Endothelial cell of umbilical vein (primary cell): ENCODE measurements around the gene DYRK1A. TPM values are rescaled to one million over a fixed set of nuclear protein-coding genes. Genes with fewer than 3 reads are reported as not detected.

Experiments
- BruUV-seq: library from RNA; stranded (reverse); fragments of 400-500 nt; replicated peaks from 2 replicates; lab custom pipeline; 2021; lab: Mats Ljungman, UMichigan
- CTCF ChIA-PET: fragments of 300-600, 350-600 bp; sonication (Branson Sonifier 250); formaldehyde crosslinking; loops from one replicate; lab custom pipeline; 2021; ENCODE audit warnings: antibody characterized with exemption, inconsistent platforms; lab: Charles Lee
- POLR2A ChIA-PET: fragments of 300-600, 350-600 bp; sonication (Branson Sonifier 250); formaldehyde crosslinking; loops from one replicate; lab custom pipeline; 2021; ENCODE audit warnings: antibody characterized with exemption, inconsistent platforms; lab: Charles Lee
- DNase-seq: peaks from one replicate; pipeline ENCODE4 v3.0.0-alpha.2; 2011; ENCODE audit warnings: low read depth, low spot score
- FAIRE-seq: peaks from 2 replicates; lab custom pipeline; 2011; peaks lifted over from hg19 to GRCh38; lab: Jason Lieb, UNC
- H2AFZ ChIP-seq: 2 replicates; pipeline ENCODE4 v1.6.0; 2012; ENCODE audit warnings: low read depth, low read length, control low read depth, inconsistent platforms
- H3K27ac ChIP-seq: 2 replicates; pipeline ENCODE4 v1.5.1; 2011; ENCODE audit warnings: low read depth, mild to moderate bottlenecking, control low read depth, low read length, moderate library complexity; ENCODE audit not compliant: insufficient read depth
- H3K27me3 ChIP-seq, 2 experiments: 2 replicates each; pipeline versions ENCODE4 v1.6.0 to v1.6.1; 2011; ENCODE audit warnings: low read length in 2 of 2, mixed read lengths in 1 of 2; ENCODE audit not compliant: control insufficient read depth in 2 of 2, insufficient read depth in 2 of 2
- H3K36me3 ChIP-seq, 2 experiments: 2 replicates in 1 of 2; 3 replicates in 1 of 2; pipeline ENCODE4 v1.5.1; 2011; ENCODE audit warnings: low read length in 2 of 2, mild to moderate bottlenecking in 1 of 2, moderate library complexity in 1 of 2; ENCODE audit not compliant: control insufficient read depth in 2 of 2, insufficient read depth in 2 of 2; ENCODE audit errors: extremely low read depth in 1 of 2
- H3K4me1 ChIP-seq: 3 replicates; pipeline ENCODE4 v1.5.1; 2011; ENCODE audit warnings: mild to moderate bottlenecking, low read length; ENCODE audit not compliant: control insufficient read depth, insufficient read depth; ENCODE audit errors: extremely low read depth
- H3K4me2 ChIP-seq: 2 replicates; pipeline ENCODE4 v1.6.1; 2011; ENCODE audit warnings: low read length, control low read depth, mixed read lengths; ENCODE audit not compliant: insufficient read depth
- H3K4me3 ChIP-seq, 3 experiments: fragments of 200-600 bp in 1 of 3; sonication (generic), shearing (Covaris generic) in 1 of 3; replicated peaks in 1 of 3; 2 replicates each; pipeline ENCODE4 v1.5.1; 2011 to 2016; ENCODE audit warnings: control low read depth in 3 of 3, low read length in 3 of 3, mild to moderate bottlenecking in 2 of 3, inconsistent platforms in 1 of 3, low read depth in 1 of 3, moderate library complexity in 1 of 3; ENCODE audit not compliant: insufficient read depth in 1 of 3
- H3K79me2 ChIP-seq: 2 replicates; pipeline ENCODE4 v1.6.0; 2012; ENCODE audit warnings: low read length, inconsistent platforms; ENCODE audit not compliant: control insufficient read depth, insufficient read depth
- H3K9ac ChIP-seq: replicated peaks from 2 replicates; pipeline ENCODE3; 2011; ENCODE audit warnings: low read length, control low read depth; ENCODE audit not compliant: insufficient read depth; ENCODE audit errors: extremely low read depth
- H3K9me1 ChIP-seq: replicated peaks from 3 replicates; pipeline ENCODE4 v1.6.0; 2011; ENCODE audit warnings: mild to moderate bottlenecking, low read length; ENCODE audit not compliant: control insufficient read depth, insufficient read depth; ENCODE audit errors: extremely low read depth
- H3K9me3 ChIP-seq: replicated peaks from 2 replicates; pipeline ENCODE4 v1.5.1; 2012; ENCODE audit warnings: low read length, inconsistent platforms; ENCODE audit not compliant: control insufficient read depth, insufficient read depth
- H4K20me1 ChIP-seq: replicated peaks from 2 replicates; pipeline ENCODE3; 2011; ENCODE audit warnings: mild to moderate bottlenecking, low read length; ENCODE audit not compliant: control insufficient read depth, insufficient read depth; ENCODE audit errors: extremely low read depth
- CTCF ChIP-seq, 2 donors: IDR thresholded peaks; 1 replicate in 1 of 2; 2 replicates in 1 of 2; pipeline ENCODE4 v1.5.1; 2011; ENCODE audit warnings: low read length in 2 of 2, mild to moderate bottlenecking in 2 of 2, moderate library complexity in 2 of 2, control low read depth in 1 of 2, inconsistent platforms in 1 of 2, low read depth in 1 of 2; ENCODE audit not compliant: insufficient read depth in 1 of 2; ENCODE audit errors: extremely low read depth in 1 of 2
- EZH2 ChIP-seq: IDR thresholded peaks from 2 replicates; pipeline ENCODE4 v1.6.1; 2012; ENCODE audit warnings: borderline replicate concordance, low read depth, mild to moderate bottlenecking, moderate library complexity, low read length, inconsistent platforms; ENCODE audit not compliant: severe bottlenecking
- FOS ChIP-seq: IDR thresholded peaks from 2 replicates; pipeline ENCODE4 v1.6.1; 2011; ENCODE audit warnings: mild to moderate bottlenecking, low read length, moderate library complexity, borderline replicate concordance; ENCODE audit not compliant: insufficient read depth
- GATA2 ChIP-seq: IDR thresholded peaks from 2 replicates; pipeline ENCODE4 v1.7.0; 2011; ENCODE audit warnings: low read depth, mild to moderate bottlenecking, moderate library complexity, mixed read lengths, low read length; ENCODE audit not compliant: insufficient read length, insufficient read depth
- JUN ChIP-seq: IDR thresholded peaks from 2 replicates; pipeline ENCODE4 v1.6.1; 2011; ENCODE audit warnings: borderline replicate concordance, low read depth; ENCODE audit not compliant: insufficient read length, insufficient read depth
- MAX ChIP-seq: IDR thresholded peaks from 2 replicates; pipeline ENCODE4 v1.6.1; 2011; ENCODE audit not compliant: insufficient read depth, insufficient read length
- MYC ChIP-seq: IDR thresholded peaks from one replicate; pipeline ENCODE4 v1.6.1; 2011; ENCODE audit warnings: mild to moderate bottlenecking, low read depth, low read length
- POLR2A ChIP-seq: IDR thresholded peaks from 2 replicates; pipeline ENCODE4 v1.6.1; 2012; ENCODE audit warnings: low read depth, mild to moderate bottlenecking, control low read depth, low read length
- POLR2AphosphoS5 ChIP-seq: IDR thresholded peaks from 2 replicates; pipeline ENCODE4 v1.6.1; 2012; ENCODE audit warnings: low read depth, mild to moderate bottlenecking, control low read depth, low read length, moderate library complexity; ENCODE audit not compliant: insufficient read depth
- dilution Hi-C: fragments of 300-500 bp; cut with MboI; formaldehyde crosslinking; loops from one replicate; pipeline ENCODE4 v1.15.0; 2019; ENCODE audit warnings: low sequenced_read_pairs; ENCODE audit not compliant: extremely low pct_ligation_motif_present
- intact Hi-C: fragments of 100-400 bp; cut with micrococcal nuclease; formaldehyde crosslinking; loops from one replicate; pipeline ENCODE4 v1.10.0; 2022
- polyA plus RNA-seq, 4 experiments: library from polyadenylated mRNA; depleted of rRNA in 3 of 4; stranded (reverse) in 3 of 4; unstranded in 1 of 4; fragments of >200 nt; gene quantifications; 2 replicates each; pipeline versions ENCODE4 v1.2.1 to v1.2.3, GENCODE V29; 2011 to 2012; ENCODE audit warnings: missing spikeins in 1 of 4
- total RNA-seq: library from RNA; stranded (reverse); gene quantifications from 2 replicates; pipeline ENCODE4 v1.2.3, GENCODE V29; 2021

The DYRK1A gene
- total and polyA plus RNA-seq, 2 donors (not counting 3 experiments of a cell fraction or from before 2014, with no cell fraction given), result 51.8 to 53.7 TPM

- CTCF ChIA-PET, result interaction anchor here (0.7 to 1.6 kb wide), 3 partner anchors 9 to 16 kb away, joined by 3 read pairs; no protein-coding TSS in a partner anchor
- Histone ChIP-seq H3K27ac (no peak overlapping the region), H3K79me2 (no peaks in the 10 kb centered on the region), H3K36me3 (no peaks in the 10 kb centered on the region), H3K9me1 (no peaks in the 10 kb centered on the region), H4K20me1 (no peaks in the 10 kb centered on the region), H3K4me3 (no peak overlapping the region), H3K9me3 (no peaks in the 10 kb centered on the region), H3K4me1 (peaks cover 14% of the 10 kb centered on the region), H2AFZ (no peak overlapping the region), H3K9ac (no peak overlapping the region), H3K27me3 (peaks cover 5 to 8% of the 10 kb centered on the region in 2 experiments), H3K4me2 (no peak overlapping the region)
- no TSS peak for BruUV-seq
- POLR2A ChIA-PET, result no interaction called here
- no peak for TF ChIP-seq MYC
- no peak for TF ChIP-seq POLR2A
- no peak for TF ChIP-seq POLR2AphosphoS5
- no peak for TF ChIP-seq JUN
- no peak for TF ChIP-seq FOS
- no peak for TF ChIP-seq EZH2
- TF ChIP-seq CTCF (IDR thresholded peaks at IDR 0.05; ENCODE audit: extremely low read depth in 1 of 2, insufficient read depth in 1 of 2, low read depth in 1 of 2, low read length in 2 of 2), result no peak
- TF ChIP-seq MAX, result no peak
- no peak for TF ChIP-seq GATA2
- dilution Hi-C loops, result no loop called here
- intact Hi-C loops, result no loop called here
- FAIRE-seq (no peak), DNase-seq (no peak)
Measured at GRCh38 chr21:37566790-37567615, 200.4 kb downstream of the DYRK1A start.
